Adrenal gland (tissue), 5 donors: Measurements from ENCODE around the gene SKP1.

Source experiments
- POLR2A ChIP-seq, 2 donors: fragments of 450-650 bp; IDR thresholded peaks; one replicate each; pipeline ENCODE4 v1.6.1; 2017; ENCODE audit warnings: antibody characterized with exemption in 2 of 2, mild to moderate bottlenecking in 2 of 2, moderate library complexity in 1 of 2
- TF ChIP-seq, protein P1 (sequence below), 6 experiments: fragments of 450-650 bp in 4 of 6; fragments of 200-600 bp in 2 of 6; sonication (generic) in 1 of 6; IDR thresholded peaks; 1 replicate in 5 of 6; 2 replicates in 1 of 6; pipeline versions ENCODE4 v1.5.1 to v1.8.0; 2016 to 2021; ENCODE audit warnings: antibody characterized with exemption in 6 of 6, mild to moderate bottlenecking in 2 of 6, moderate library complexity in 1 of 6
- donor health status: DM: no; HTN: no; CAD: no.

DNA sequence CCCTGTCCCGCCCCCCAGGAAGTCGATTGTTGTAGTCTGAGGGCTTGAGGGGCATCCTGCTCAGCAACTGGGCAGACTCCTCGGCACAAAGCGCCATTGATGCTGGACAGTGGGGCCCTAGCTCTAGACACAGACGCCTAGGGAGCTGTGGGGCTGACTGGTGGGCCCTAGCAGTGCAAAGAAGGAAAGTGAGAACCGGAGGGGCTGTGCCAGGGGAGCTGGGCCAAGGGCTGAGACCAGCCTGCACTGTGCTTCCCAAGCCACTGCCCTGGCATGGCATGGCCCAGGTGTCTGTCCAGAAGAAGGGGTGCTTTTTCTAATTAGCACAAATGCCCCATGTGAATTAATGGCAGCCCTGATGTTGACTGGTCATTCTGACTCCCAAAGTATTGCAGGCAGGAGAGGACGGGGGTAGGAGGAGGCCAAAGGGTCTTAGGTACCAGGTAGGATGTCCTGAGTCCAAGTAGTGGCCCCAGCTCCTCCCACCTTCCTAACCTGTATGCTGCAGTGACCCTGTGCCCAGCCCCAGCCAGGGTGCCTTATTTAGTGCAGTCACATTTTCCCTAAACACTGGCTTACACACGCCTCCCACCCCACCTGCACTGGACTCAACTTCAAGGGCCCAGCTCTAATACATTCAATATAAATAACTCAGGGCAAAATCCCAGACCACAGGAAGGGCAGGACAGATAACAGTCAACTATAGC is 46.4 kb downstream of the SKP1 start:
- TF ChIP-seq, protein P1, sequence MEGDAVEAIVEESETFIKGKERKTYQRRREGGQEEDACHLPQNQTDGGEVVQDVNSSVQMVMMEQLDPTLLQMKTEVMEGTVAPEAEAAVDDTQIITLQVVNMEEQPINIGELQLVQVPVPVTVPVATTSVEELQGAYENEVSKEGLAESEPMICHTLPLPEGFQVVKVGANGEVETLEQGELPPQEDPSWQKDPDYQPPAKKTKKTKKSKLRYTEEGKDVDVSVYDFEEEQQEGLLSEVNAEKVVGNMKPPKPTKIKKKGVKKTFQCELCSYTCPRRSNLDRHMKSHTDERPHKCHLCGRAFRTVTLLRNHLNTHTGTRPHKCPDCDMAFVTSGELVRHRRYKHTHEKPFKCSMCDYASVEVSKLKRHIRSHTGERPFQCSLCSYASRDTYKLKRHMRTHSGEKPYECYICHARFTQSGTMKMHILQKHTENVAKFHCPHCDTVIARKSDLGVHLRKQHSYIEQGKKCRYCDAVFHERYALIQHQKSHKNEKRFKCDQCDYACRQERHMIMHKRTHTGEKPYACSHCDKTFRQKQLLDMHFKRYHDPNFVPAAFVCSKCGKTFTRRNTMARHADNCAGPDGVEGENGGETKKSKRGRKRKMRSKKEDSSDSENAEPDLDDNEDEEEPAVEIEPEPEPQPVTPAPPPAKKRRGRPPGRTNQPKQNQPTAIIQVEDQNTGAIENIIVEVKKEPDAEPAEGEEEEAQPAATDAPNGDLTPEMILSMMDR (IDR thresholded peaks at IDR 0.05): no peak
- no peak for TF ChIP-seq POLR2A (IDR thresholded peaks at IDR 0.05)
